Stimulated activated CD4-positive, alpha-beta T cell treated with anti-CD3 and anti-CD28 coated beads, Interleukin-2, amount 100 ng/mL, for 24 hours (primary cell): ENCODE results near the gene FMO1.

ENCODE experiments used
- DNase-seq, 2 donors: peaks; one replicate each; pipeline ENCODE4 v3.0.0-alpha.2; 2020

Gene FMO1

GRCh38 chr1:171243878-171244277 lies 4.4 kb upstream of the FMO1 start:
- DNase-seq = no peak

GRCh38 chr1:171245458-171246064 lies 2.7 kb upstream of the FMO1 start:
- DNase-seq = peak in 1 of 2 donors; percentile 4

- no peak for DNase-seq
These were observed 793 bp upstream of the FMO1 start for GRCh38 chr1:171247501-171247900.

- no peak for DNase-seq
These were observed 547 bp downstream of the FMO1 start for GRCh38 chr1:171248841-171249240.

GRCh38 chr1:171250263-171250662 lies 2.0 kb downstream of the FMO1 start:
- no peak for DNase-seq

GRCh38 chr1:171251042-171251951 lies 3.0 kb downstream of the FMO1 start:
- peak; percentile 22 to 44 for DNase-seq

GRCh38 chr1:171251952-171252300 lies 3.6 kb downstream of the FMO1 start:
- DNase-seq = no peak

GRCh38 chr1:171252482-171252881 lies 4.2 kb downstream of the FMO1 start:
- DNase-seq = no peak

GRCh38 chr1:171254859-171255258 lies 6.6 kb downstream of the FMO1 start:
- no peak for DNase-seq

- no peak for DNase-seq
These were observed 8.8 kb downstream of the FMO1 start for GRCh38 chr1:171256940-171257606.

- DNase-seq = no peak
These were observed 9.3 kb downstream of the FMO1 start for GRCh38 chr1:171257607-171258076.

- no peak for DNase-seq
These were observed 10.1 kb downstream of the FMO1 start for GRCh38 chr1:171258429-171258828.

- no peak for DNase-seq
These were observed 10.6 kb downstream of the FMO1 start for GRCh38 chr1:171258943-171259342.

- no peak for DNase-seq
These were observed 13.0 kb downstream of the FMO1 start for GRCh38 chr1:171261336-171261735.

- no peak for DNase-seq
These were observed 15.6 kb downstream of the FMO1 start for GRCh38 chr1:171263901-171264300.

GRCh38 chr1:171265686-171266085 lies 17.4 kb downstream of the FMO1 start:
- DNase-seq = no peak

GRCh38 chr1:171266930-171267329 lies 18.6 kb downstream of the FMO1 start:
- no peak for DNase-seq

- DNase-seq = no peak
These were observed 19.1 kb downstream of the FMO1 start for GRCh38 chr1:171267391-171267790.

GRCh38 chr1:171270806-171271205 lies 22.5 kb downstream of the FMO1 start:
- no peak for DNase-seq

- DNase-seq = no peak
These were observed 29.2 kb downstream of the FMO1 start for GRCh38 chr1:171277534-171277933.

GRCh38 chr1:171279234-171279633 lies 30.9 kb downstream of the FMO1 start:
- DNase-seq = no peak

- no peak for DNase-seq
These were observed 31.4 kb downstream of the FMO1 start for GRCh38 chr1:171279678-171280077.

- no peak for DNase-seq
These were observed 32.3 kb downstream of the FMO1 start for GRCh38 chr1:171280599-171280998.
